HCT116 (cell line): ENCODE measurements around the gene LSM2. TPM values are rescaled to one million over a fixed set of nuclear protein-coding genes. Genes with fewer than 3 reads are reported as not detected.
A peak's percentile ranks its signal among the peaks of the same experiment; 100 is the strongest.

Experiments
- ATAC-seq: fragments of 200-7000 bp; cut with Tn5 transposase; 2 replicates; pipeline ENCODE4 v1.9.1; 2020; ENCODE audit warnings: mild to moderate bottlenecking, moderate library complexity
- BruUV-seq: library from RNA; stranded (reverse); fragments of 400-500 nt; replicated peaks from 2 replicates; lab custom pipeline; 2021; lab: Mats Ljungman, UMichigan
- CTCF ChIA-PET: fragments of 300-600 bp; sonication (Branson Sonifier 250); formaldehyde crosslinking; loops from one replicate; lab custom pipeline; 2021; ENCODE audit warnings: antibody characterized with exemption; lab: Charles Lee
- POLR2A ChIA-PET: fragments of 300-600, 350-600 bp; sonication (Branson Sonifier 250); formaldehyde crosslinking; loops from one replicate; lab custom pipeline; 2021; ENCODE audit warnings: antibody characterized with exemption; lab: Charles Lee
- RAD21 ChIA-PET, 2 experiments: fragments of 300-600 bp; sonication (Branson Sonifier 250); formaldehyde crosslinking; loops; one replicate each; lab custom pipeline; 2023; ENCODE audit warnings: low total read pairs in 2 of 2; ENCODE audit not compliant: uncharacterized antibody in 2 of 2, unreplicated experiment in 2 of 2, low non-redundant PET in 1 of 2; lab: Charles Lee
- DNase-seq: peaks from one replicate; pipeline ENCODE4 v3.0.0-alpha.2; 2010; ENCODE audit warnings: low read depth, low spot score
- H2AFZ ChIP-seq: fragments of 200-600 bp; shearing (Covaris generic), sonication (generic); 2 replicates; pipeline ENCODE4 v1.6.1; 2017; ENCODE audit warnings: low read depth, mixed run types, mixed read lengths, antibody characterized with exemption, low read length; ENCODE audit not compliant: poor library complexity, severe bottlenecking
- H3K27ac ChIP-seq: 2 replicates; pipeline ENCODE4 v1.5.1; 2012; ENCODE audit warnings: low read depth, low read length
- H3K27me3 ChIP-seq: fragments of 200-600 bp; sonication (generic); 2 replicates; pipeline ENCODE4 v1.6.1; 2016; ENCODE audit warnings: mixed run types, low read length, mixed read lengths; ENCODE audit not compliant: insufficient read depth
- H3K36me3 ChIP-seq, 2 experiments: fragments of 200-500 bp in 1 of 2; fragments of 200-600 bp in 1 of 2; sonication (Bioruptor generic) in 1 of 2; sonication (generic) in 1 of 2; 2 replicates each; pipeline versions ENCODE4 v1.5.1 to v1.6.1; 2014 to 2016; ENCODE audit warnings: low read length in 2 of 2, inconsistent platforms in 1 of 2, mixed read lengths in 1 of 2, mixed run types in 1 of 2; ENCODE audit not compliant: insufficient read depth in 2 of 2, control insufficient read depth in 1 of 2
- H3K4me1 ChIP-seq, 2 experiments: fragments of 200-600 bp in 1 of 2; sonication (generic) in 1 of 2; 2 replicates each; pipeline versions ENCODE4 v1.5.1 to v1.6.1; 2012 to 2017; ENCODE audit warnings: low read length in 2 of 2, inconsistent platforms in 1 of 2, mild to moderate bottlenecking in 1 of 2, mixed read lengths in 1 of 2, mixed run types in 1 of 2, moderate library complexity in 1 of 2; ENCODE audit not compliant: insufficient read depth in 2 of 2, control insufficient read depth in 1 of 2
- H3K4me2 ChIP-seq: fragments of 200-600 bp; sonication (generic); 2 replicates; pipeline ENCODE4 v1.6.1; 2017; ENCODE audit warnings: mixed run types, low read length, mixed read lengths
- H3K4me3 ChIP-seq, 2 experiments: fragments of 200-600 bp in 1 of 2; sonication (generic) in 1 of 2; replicated peaks in 1 of 2; 2 replicates each; pipeline ENCODE4 v1.5.1; 2011 to 2016; ENCODE audit warnings: low read length in 2 of 2, control low read depth in 1 of 2, low read depth in 1 of 2, mild to moderate bottlenecking in 1 of 2, mixed read lengths in 1 of 2, mixed run types in 1 of 2
- H3K79me2 ChIP-seq: fragments of 200-600 bp; sonication (generic); 2 replicates; pipeline ENCODE4 v1.6.1; 2017; ENCODE audit warnings: mild to moderate bottlenecking, mixed run types, low read length, moderate library complexity, mixed read lengths; ENCODE audit not compliant: insufficient read depth
- H3K9ac ChIP-seq: fragments of 200-600 bp; sonication (generic); 2 replicates; pipeline ENCODE4 v1.6.1; 2016; ENCODE audit warnings: low read length, mixed read lengths
- H3K9me2 ChIP-seq: fragments of 200-600 bp; sonication (generic), shearing (Covaris generic); 2 replicates; pipeline ENCODE4 v1.6.1; 2017; ENCODE audit warnings: mixed run types, mild to moderate bottlenecking, moderate library complexity; ENCODE audit not compliant: insufficient read depth
- H3K9me3 ChIP-seq, 2 experiments: fragments of 200-500 bp in 1 of 2; fragments of 200-600 bp in 1 of 2; sonication (Bioruptor generic) in 1 of 2; sonication (generic) in 1 of 2; 2 replicates each; pipeline ENCODE4 v1.6.1; 2014 to 2017; ENCODE audit warnings: low read length in 2 of 2, mixed read lengths in 2 of 2, inconsistent platforms in 1 of 2, low read depth in 1 of 2, mild to moderate bottlenecking in 1 of 2, mixed run types in 1 of 2, moderate library complexity in 1 of 2; ENCODE audit not compliant: control insufficient read depth in 1 of 2, insufficient read depth in 1 of 2
- H4K20me1 ChIP-seq: fragments of 200-600 bp; sonication (generic), shearing (Covaris generic); 2 replicates; pipeline ENCODE4 v1.6.1; 2017; ENCODE audit warnings: mixed run types, mild to moderate bottlenecking, moderate library complexity; ENCODE audit not compliant: insufficient read depth
- CEBPB ChIP-seq: IDR thresholded peaks from 2 replicates; pipeline ENCODE4 v1.6.1; 2012; ENCODE audit warnings: low read depth
- EZH2 ChIP-seq: fragments of 200-600 bp; sonication (generic); IDR thresholded peaks from 2 replicates; pipeline ENCODE4 v1.6.1; 2017; ENCODE audit warnings: antibody characterized with exemption, mixed run types
- EZH2phosphoT487 ChIP-seq: fragments of 200-600 bp; IDR thresholded peaks from 2 replicates; pipeline ENCODE4 v1.6.1; 2018; ENCODE audit warnings: antibody characterized with exemption, borderline replicate concordance
- RAD21 ChIP-seq: IDR thresholded peaks from 2 replicates; pipeline ENCODE4 v1.6.1; 2012; ENCODE audit warnings: low read depth, mild to moderate bottlenecking
- SIN3A ChIP-seq: IDR thresholded peaks from 2 replicates; pipeline ENCODE4 v1.6.1; 2012; ENCODE audit warnings: low read depth
- SRF ChIP-seq: IDR thresholded peaks from 2 replicates; pipeline ENCODE4 v1.6.1; 2012; ENCODE audit warnings: low read depth
- TCF7L2 ChIP-seq: IDR thresholded peaks from 2 replicates; pipeline ENCODE4 v1.7.0; 2011; ENCODE audit warnings: borderline replicate concordance, inconsistent platforms; ENCODE audit not compliant: insufficient read depth, insufficient read length; ENCODE audit errors: extremely low read depth
- YY1 ChIP-seq: IDR thresholded peaks from 2 replicates; pipeline ENCODE4 v1.6.1; 2011; ENCODE audit warnings: low read length, low read depth, moderate library complexity, mild to moderate bottlenecking; ENCODE audit not compliant: insufficient replicate concordance; ENCODE audit errors: extremely low read depth
- intact Hi-C: fragments of 100-400 bp; cut with micrococcal nuclease; formaldehyde crosslinking; loops from 2 replicates; pipeline ENCODE4 v1.10.0; 2022
- total RNA-seq: library from RNA; stranded (reverse); gene quantifications from one replicate; pipeline ENCODE4 v1.2.1, GENCODE V29; 2021; ENCODE audit not compliant: unreplicated experiment

The LSM2 gene
- total RNA-seq, 1 experiment from 2014 or later: 89.7 TPM

DNA sequence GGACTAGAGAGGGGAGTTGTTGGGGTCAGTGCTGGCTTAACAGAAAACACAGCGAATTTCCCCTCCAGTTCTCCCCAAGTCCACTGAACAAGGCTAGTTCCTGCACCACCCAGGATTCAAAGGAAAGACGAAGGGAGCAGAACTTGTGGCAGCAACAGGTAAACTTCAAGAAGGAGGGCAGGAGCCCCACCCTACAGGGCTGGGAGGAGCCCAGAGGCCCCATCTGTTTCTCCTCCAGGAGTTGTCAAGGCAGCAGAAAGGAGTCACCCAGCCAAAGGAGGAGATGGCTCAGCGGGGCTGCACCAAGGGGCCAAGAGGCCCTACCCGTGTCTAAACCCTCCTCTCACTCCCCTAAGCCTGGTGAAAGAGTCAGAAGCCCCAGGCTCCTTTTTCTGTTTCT is 42.6 kb downstream of the LSM2 start:
- peaks cover 3 to 22% of the 10 kb centered on the region in 2 experiments; a peak in 2 of 4 replicates for H3K36me3 ChIP-seq
- H3K27me3 ChIP-seq: no peaks in the 10 kb centered on the region
- BruUV-seq: TSS peak; percentile 39
- H3K9ac ChIP-seq: no peak overlapping the region
- H3K9me2 ChIP-seq: no peaks in the 10 kb centered on the region
- H3K9me3 ChIP-seq: no peaks in the 10 kb centered on the region
- CTCF ChIA-PET: no interaction called here
- no peak overlapping the region for H3K27ac ChIP-seq
- peaks cover 7 to 18% of the 10 kb centered on the region in 2 experiments; a peak in 3 of 4 replicates for H3K4me1 ChIP-seq
- H3K79me2 ChIP-seq: no peaks in the 10 kb centered on the region
- H3K4me3 ChIP-seq: no peak overlapping the region
- no peak for DNase-seq
- no peaks in the 10 kb centered on the region for H4K20me1 ChIP-seq
- H3K4me2 ChIP-seq: no peak overlapping the region
- RAD21 ChIA-PET: no interaction called here
- intact Hi-C loops: no loop called here
- ATAC-seq: no peak
- POLR2A ChIA-PET: no interaction called here
- H2AFZ ChIP-seq: no peak overlapping the region
- TF ChIP-seq TCF7L2 (no peak), EZH2 (no peak), EZH2phosphoT487 (no peak), YY1 (no peak), SRF (no peak)

DNA sequence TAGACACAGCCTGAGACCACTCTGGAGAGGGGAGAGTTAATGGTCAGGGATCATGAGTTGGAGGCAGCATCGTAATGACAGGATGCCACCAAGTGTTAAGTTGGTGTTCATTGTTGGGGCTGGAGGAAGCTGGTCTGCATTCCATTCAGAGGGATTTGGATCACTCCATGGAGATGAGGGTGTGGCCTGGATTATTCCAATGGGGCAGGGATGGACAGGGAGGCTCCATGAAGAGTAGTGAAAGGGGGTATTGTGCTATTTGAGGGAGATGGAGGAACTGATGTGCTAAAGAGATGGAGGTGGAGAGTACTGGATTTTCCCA is 43.2 kb downstream of the LSM2 start:
- ChIA-PET POLR2A (no interaction called here), CTCF (no interaction called here), RAD21 (no interaction called here)
- H3K9me3 ChIP-seq: no peaks in the 10 kb centered on the region
- no peak for DNase-seq
- H3K9me2 ChIP-seq: no peaks in the 10 kb centered on the region
- H3K36me3 ChIP-seq: peaks cover 3 to 27% of the 10 kb centered on the region in 2 experiments; a peak in 2 of 4 replicates
- H2AFZ ChIP-seq: no peak overlapping the region
- no peaks in the 10 kb centered on the region for H3K27me3 ChIP-seq
- H3K27ac ChIP-seq: peak overlapping the region; percentile 1; the same call in 1 of the 2 replicates
- no peak overlapping the region for H3K4me3 ChIP-seq
- H3K79me2 ChIP-seq: no peaks in the 10 kb centered on the region
- no peak for TF ChIP-seq CEBPB
- TF ChIP-seq SIN3A: no peak
- peak; percentile 25; the same call in 1 of the 2 replicates for TF ChIP-seq RAD21
- intact Hi-C loops: no loop called here
- ATAC-seq: peak; percentile 72
- no peak overlapping the region for H3K9ac ChIP-seq
- no peaks in the 10 kb centered on the region for H4K20me1 ChIP-seq
- H3K4me1 ChIP-seq: peaks cover 7 to 18% of the 10 kb centered on the region in 2 experiments; a peak in 3 of 4 replicates
- no TSS peak for BruUV-seq
- H3K4me2 ChIP-seq: peak overlapping the region; percentile 39
